SH-SY5Y (cell line): Measurements from ENCODE around the gene TTLL9.

Experiments used
- GATA2 ChIP-seq: IDR thresholded peaks from 2 replicates; pipeline ENCODE4 v1.6.1; 2011; ENCODE audit warnings: mild to moderate bottlenecking, low read depth, low read length
- GATA3 ChIP-seq: IDR thresholded peaks from 2 replicates; pipeline ENCODE4 v1.6.1; 2011; ENCODE audit warnings: low read depth, mild to moderate bottlenecking, low read length, moderate library complexity

DNA sequence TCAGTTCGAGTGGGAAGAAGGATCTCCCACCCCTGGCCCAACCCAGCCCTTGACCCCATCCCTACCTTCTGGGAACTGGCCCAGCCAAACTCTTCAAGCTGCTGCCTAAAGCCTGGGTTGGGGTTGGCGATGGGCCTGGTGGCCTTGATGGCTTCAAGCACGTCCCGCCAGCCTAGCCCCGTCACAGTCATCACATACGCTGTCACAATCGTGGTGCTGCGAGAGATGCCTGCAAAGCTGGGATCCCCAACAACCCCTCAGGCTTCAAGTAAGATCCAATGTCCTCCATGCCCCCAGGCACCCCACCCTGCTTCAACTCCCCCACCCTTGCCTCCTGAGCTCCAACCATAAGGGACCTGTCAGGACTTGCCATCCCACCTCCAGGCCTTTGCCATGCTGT lies 7.9 kb upstream of the TTLL9 start:
- TF ChIP-seq GATA3 = no peak
- TF ChIP-seq GATA2 = no peak
